ENCODE data around the gene LIN52. TPM values are rescaled to one million over a fixed set of nuclear protein-coding genes. Genes with fewer than 3 reads are reported as not detected.

Gene LIN52
- total and polyA plus RNA-seq, 2 experiments from 2014 or later = 8.6 to 10.8 TPM

DNA sequence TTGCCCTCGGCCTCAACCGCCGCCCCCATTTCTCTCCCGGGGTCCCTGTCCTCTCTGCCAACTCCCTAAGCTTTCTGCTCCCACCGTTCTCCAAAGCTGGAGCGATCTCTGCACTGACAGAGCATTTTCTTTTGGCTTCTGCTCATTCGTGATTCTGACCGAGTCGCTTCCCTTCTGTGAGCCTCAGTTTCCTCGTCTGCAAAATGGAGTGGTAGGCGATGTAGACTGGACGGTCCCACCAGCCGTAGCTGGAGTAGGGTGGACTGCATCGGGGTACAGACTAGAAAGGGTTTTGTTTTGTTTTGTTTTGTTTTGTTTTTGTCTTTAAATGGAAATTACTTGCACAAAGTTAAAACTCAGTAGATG lies 156.9 kb downstream of the LIN52 start (continued):
- TF ChIP-seq ZNF462 (CRISPR knock-in tag; IDR thresholded peaks at IDR 0.05) (no peak), EZH2phosphoT487 (IDR thresholded peaks at IDR 0.05; ENCODE audit: unreplicated experiment) (peak; percentile 23), ZNF114 (CRISPR knock-in tag; IDR thresholded peaks at IDR 0.05) (no peak), ZNF331 (CRISPR knock-in tag; IDR thresholded peaks at IDR 0.05; ENCODE audit: low read depth) (no peak), JUNB (IDR thresholded peaks at IDR 0.05; ENCODE audit: unreplicated experiment) (no peak), CREB1 (CRISPR knock-in tag; IDR thresholded peaks at IDR 0.05; ENCODE audit: low read depth) (no peak)
- TF ChIP-seq, protein P1, sequence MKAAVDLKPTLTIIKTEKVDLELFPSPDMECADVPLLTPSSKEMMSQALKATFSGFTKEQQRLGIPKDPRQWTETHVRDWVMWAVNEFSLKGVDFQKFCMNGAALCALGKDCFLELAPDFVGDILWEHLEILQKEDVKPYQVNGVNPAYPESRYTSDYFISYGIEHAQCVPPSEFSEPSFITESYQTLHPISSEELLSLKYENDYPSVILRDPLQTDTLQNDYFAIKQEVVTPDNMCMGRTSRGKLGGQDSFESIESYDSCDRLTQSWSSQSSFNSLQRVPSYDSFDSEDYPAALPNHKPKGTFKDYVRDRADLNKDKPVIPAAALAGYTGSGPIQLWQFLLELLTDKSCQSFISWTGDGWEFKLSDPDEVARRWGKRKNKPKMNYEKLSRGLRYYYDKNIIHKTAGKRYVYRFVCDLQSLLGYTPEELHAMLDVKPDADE (IDR thresholded peaks at IDR 0.05) = no peak
- TF ChIP-seq, protein P2, sequence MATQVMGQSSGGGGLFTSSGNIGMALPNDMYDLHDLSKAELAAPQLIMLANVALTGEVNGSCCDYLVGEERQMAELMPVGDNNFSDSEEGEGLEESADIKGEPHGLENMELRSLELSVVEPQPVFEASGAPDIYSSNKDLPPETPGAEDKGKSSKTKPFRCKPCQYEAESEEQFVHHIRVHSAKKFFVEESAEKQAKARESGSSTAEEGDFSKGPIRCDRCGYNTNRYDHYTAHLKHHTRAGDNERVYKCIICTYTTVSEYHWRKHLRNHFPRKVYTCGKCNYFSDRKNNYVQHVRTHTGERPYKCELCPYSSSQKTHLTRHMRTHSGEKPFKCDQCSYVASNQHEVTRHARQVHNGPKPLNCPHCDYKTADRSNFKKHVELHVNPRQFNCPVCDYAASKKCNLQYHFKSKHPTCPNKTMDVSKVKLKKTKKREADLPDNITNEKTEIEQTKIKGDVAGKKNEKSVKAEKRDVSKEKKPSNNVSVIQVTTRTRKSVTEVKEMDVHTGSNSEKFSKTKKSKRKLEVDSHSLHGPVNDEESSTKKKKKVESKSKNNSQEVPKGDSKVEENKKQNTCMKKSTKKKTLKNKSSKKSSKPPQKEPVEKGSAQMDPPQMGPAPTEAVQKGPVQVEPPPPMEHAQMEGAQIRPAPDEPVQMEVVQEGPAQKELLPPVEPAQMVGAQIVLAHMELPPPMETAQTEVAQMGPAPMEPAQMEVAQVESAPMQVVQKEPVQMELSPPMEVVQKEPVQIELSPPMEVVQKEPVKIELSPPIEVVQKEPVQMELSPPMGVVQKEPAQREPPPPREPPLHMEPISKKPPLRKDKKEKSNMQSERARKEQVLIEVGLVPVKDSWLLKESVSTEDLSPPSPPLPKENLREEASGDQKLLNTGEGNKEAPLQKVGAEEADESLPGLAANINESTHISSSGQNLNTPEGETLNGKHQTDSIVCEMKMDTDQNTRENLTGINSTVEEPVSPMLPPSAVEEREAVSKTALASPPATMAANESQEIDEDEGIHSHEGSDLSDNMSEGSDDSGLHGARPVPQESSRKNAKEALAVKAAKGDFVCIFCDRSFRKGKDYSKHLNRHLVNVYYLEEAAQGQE (IDR thresholded peaks at IDR 0.05; ENCODE audit: unreplicated experiment) = no peak

Data from GM23338 (cell line).